ENCODE measurements around the gene CHRNA4. TPM values are rescaled to one million over a fixed set of nuclear protein-coding genes. Genes with fewer than 3 reads are reported as not detected.

The CHRNA4 gene
- total and polyA plus RNA-seq, 2 donors (not counting 3 experiments of a cell fraction or from before 2014, with no cell fraction given) = not detected

DNA sequence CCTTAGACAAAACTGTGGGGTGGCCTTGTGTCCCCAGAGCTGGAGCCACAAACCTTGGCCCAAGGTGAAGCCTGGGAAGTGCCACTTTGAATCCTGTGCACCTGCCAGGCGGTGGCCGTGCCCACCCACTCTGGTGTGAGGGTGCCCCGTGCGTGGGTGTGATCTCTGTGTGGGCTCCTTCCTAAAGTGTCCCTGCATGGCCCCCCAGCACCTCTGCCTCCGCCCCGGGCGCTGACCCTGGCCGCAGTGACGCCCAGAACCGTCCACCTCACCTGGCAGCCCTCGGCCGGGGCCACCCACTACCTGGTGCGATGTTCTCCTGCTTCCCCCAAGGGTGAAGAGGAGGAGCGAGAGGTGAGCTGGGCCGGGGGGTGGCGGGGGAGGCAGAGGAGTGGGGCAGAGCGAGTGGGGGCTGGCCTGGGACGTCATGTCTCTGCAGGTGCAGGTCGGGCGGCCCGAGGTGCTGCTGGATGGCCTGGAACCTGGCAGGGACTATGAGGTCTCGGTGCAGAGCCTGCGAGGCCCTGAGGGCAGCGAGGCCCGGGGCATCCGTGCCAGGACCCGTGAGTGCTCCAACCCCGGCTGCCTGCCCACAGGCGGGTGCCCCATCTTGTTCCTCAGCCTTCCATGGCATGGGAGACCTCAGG lies 49.8 kb downstream of the CHRNA4 start:
- Histone ChIP-seq H3K9me3 (replicated peaks; ENCODE audit: control insufficient read depth, insufficient read depth, low read length) (no peaks in the 10 kb centered on the region), H3K4me1 (ENCODE audit: control insufficient read depth, extremely low read depth, insufficient read depth, low read length) (no peaks in the 10 kb centered on the region), H3K9ac (replicated peaks; ENCODE audit: extremely low read depth, insufficient read depth, low read length) (no peak overlapping the region), H2AFZ (ENCODE audit: low read depth, low read length) (no peak overlapping the region), H3K27ac (ENCODE audit: insufficient read depth, low read depth, low read length) (no peak overlapping the region), H3K36me3 (ENCODE audit: control insufficient read depth in 2 of 2, extremely low read depth in 1 of 2, insufficient read depth in 2 of 2, low read length in 2 of 2) (no peaks in the 10 kb centered on the region), H3K9me1 (replicated peaks; ENCODE audit: control insufficient read depth, extremely low read depth, insufficient read depth, low read length) (no peaks in the 10 kb centered on the region), H3K4me2 (ENCODE audit: insufficient read depth, low read length) (no peak overlapping the region), H3K79me2 (ENCODE audit: control insufficient read depth, insufficient read depth, low read length) (no peaks in the 10 kb centered on the region), H4K20me1 (replicated peaks; ENCODE audit: control insufficient read depth, extremely low read depth, insufficient read depth, low read length) (no peaks in the 10 kb centered on the region), H3K27me3 (ENCODE audit: control insufficient read depth in 2 of 2, insufficient read depth in 2 of 2, low read length in 2 of 2) (no peaks in the 10 kb centered on the region), H3K4me3 (replicated peaks in 1 of 3; ENCODE audit: insufficient read depth in 1 of 3, low read depth in 1 of 3, low read length in 3 of 3) (no peak overlapping the region)
- TF ChIP-seq POLR2AphosphoS5 (IDR thresholded peaks at IDR 0.05; ENCODE audit: insufficient read depth, low read depth, low read length) = no peak
- no peak for TF ChIP-seq JUN (IDR thresholded peaks at IDR 0.05; ENCODE audit: borderline replicate concordance, insufficient read depth, insufficient read length, low read depth)
- TF ChIP-seq GATA2 (IDR thresholded peaks at IDR 0.05; ENCODE audit: insufficient read depth, insufficient read length, low read depth, low read length) = no peak
- TF ChIP-seq EZH2 (IDR thresholded peaks at IDR 0.05; ENCODE audit: borderline replicate concordance, low read depth, low read length, severe bottlenecking) = no peak
- TF ChIP-seq, protein P1, sequence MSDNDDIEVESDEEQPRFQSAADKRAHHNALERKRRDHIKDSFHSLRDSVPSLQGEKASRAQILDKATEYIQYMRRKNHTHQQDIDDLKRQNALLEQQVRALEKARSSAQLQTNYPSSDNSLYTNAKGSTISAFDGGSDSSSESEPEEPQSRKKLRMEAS (IDR thresholded peaks at IDR 0.05; ENCODE audit: insufficient read depth, insufficient read length) = no peak
- no peak for TF ChIP-seq FOS (IDR thresholded peaks at IDR 0.05; ENCODE audit: borderline replicate concordance, insufficient read depth, low read length)
- no peak for TF ChIP-seq MYC (IDR thresholded peaks at IDR 0.05; ENCODE audit: low read depth, low read length)
- TF ChIP-seq POLR2A (IDR thresholded peaks at IDR 0.05; ENCODE audit: low read depth, low read length) = no peak
- TF ChIP-seq, protein P2, sequence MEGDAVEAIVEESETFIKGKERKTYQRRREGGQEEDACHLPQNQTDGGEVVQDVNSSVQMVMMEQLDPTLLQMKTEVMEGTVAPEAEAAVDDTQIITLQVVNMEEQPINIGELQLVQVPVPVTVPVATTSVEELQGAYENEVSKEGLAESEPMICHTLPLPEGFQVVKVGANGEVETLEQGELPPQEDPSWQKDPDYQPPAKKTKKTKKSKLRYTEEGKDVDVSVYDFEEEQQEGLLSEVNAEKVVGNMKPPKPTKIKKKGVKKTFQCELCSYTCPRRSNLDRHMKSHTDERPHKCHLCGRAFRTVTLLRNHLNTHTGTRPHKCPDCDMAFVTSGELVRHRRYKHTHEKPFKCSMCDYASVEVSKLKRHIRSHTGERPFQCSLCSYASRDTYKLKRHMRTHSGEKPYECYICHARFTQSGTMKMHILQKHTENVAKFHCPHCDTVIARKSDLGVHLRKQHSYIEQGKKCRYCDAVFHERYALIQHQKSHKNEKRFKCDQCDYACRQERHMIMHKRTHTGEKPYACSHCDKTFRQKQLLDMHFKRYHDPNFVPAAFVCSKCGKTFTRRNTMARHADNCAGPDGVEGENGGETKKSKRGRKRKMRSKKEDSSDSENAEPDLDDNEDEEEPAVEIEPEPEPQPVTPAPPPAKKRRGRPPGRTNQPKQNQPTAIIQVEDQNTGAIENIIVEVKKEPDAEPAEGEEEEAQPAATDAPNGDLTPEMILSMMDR (IDR thresholded peaks at IDR 0.05; ENCODE audit: extremely low read depth in 1 of 2, insufficient read depth in 1 of 2, low read depth in 1 of 2, low read length in 2 of 2) = no peak
- POLR2A ChIA-PET = no interaction called here
- dilution Hi-C loops (cut with MboI; ENCODE audit: extremely low pct_ligation_motif_present, low sequenced_read_pairs) (no loop called here), intact Hi-C loops (cut with micrococcal nuclease) (no loop called here)
- no peak for DNase-seq (ENCODE audit: low read depth, low spot score)
- BruUV-seq (replicated peaks) = no TSS peak
- CTCF ChIA-PET = interaction anchor here (1.2 to 5.1 kb wide), 8 partner anchors 10 to 663 kb away, joined by 3 to 267 read pairs (median 6); partner anchors contain the start of gene PPDPF
- FAIRE-seq = no peak

Data from endothelial cell of umbilical vein (primary cell).